Endodermal cell (in vitro differentiated cells): ENCODE data around the gene ANKS1B. TPM values are rescaled to one million over a fixed set of nuclear protein-coding genes. Genes with fewer than 3 reads are reported as not detected.
A peak's percentile ranks its signal among the peaks of the same experiment; 100 is the strongest.
"Not testable (repeated sequence)": the region's sequence is repeated elsewhere in the genome, so short reads cannot be mapped to it uniquely, and the experiment has no call there.

Experiments
- DNase-seq: peaks from one replicate; pipeline ENCODE4 v3.0.0-alpha.2; 2017
- H3K27ac ChIP-seq: 2 replicates; pipeline ENCODE4 v1.5.1; 2013; ENCODE audit warnings: mild to moderate bottlenecking, low read depth, low read length, moderate library complexity
- H3K27me3 ChIP-seq: 2 replicates; pipeline ENCODE4 v1.6.1; 2013; ENCODE audit warnings: mild to moderate bottlenecking, low read length, moderate library complexity; ENCODE audit not compliant: insufficient read depth, control insufficient read depth, poor library complexity, severe bottlenecking
- H3K36me3 ChIP-seq: 2 replicates; pipeline ENCODE4 v1.7.0; 2013; ENCODE audit warnings: mild to moderate bottlenecking, low read length, moderate library complexity; ENCODE audit not compliant: control insufficient read depth, insufficient read depth
- H3K4me1 ChIP-seq: one replicate; pipeline ENCODE4 v1.7.0; 2013; ENCODE audit warnings: low read length; ENCODE audit not compliant: control insufficient read depth, insufficient read depth
- H3K4me3 ChIP-seq: 2 replicates; pipeline ENCODE4 v1.5.1; 2013; ENCODE audit warnings: mild to moderate bottlenecking, low read length, moderate library complexity
- H3K9ac ChIP-seq: 2 replicates; pipeline ENCODE4 v1.6.1; 2013; ENCODE audit warnings: mild to moderate bottlenecking, low read length, moderate library complexity; ENCODE audit not compliant: poor library complexity, severe bottlenecking; ENCODE audit errors: extremely low read depth
- H3K9me3 ChIP-seq: 2 replicates; pipeline ENCODE4 v1.6.1; 2013; ENCODE audit warnings: mild to moderate bottlenecking, low read length, moderate library complexity; ENCODE audit not compliant: control insufficient read depth
- H3K27ac Mint-ChIP-seq: 2 replicates; pipeline ENCODE4 v1.8.0; 2020; ENCODE audit warnings: mixed read lengths
- H3K27me3 Mint-ChIP-seq: 2 replicates; pipeline ENCODE4 v1.8.0; 2021; ENCODE audit warnings: mild to moderate bottlenecking, mixed read lengths; ENCODE audit not compliant: insufficient read depth
- H3K36me3 Mint-ChIP-seq: 2 replicates; pipeline ENCODE4 v1.8.0; 2020; ENCODE audit warnings: low read depth, mixed read lengths
- H3K4me1 Mint-ChIP-seq: 2 replicates; pipeline ENCODE4 v1.8.0; 2020; ENCODE audit warnings: mixed read lengths
- H3K4me3 Mint-ChIP-seq: 2 replicates; pipeline ENCODE4 v1.8.0; 2020; ENCODE audit warnings: mild to moderate bottlenecking, moderate library complexity, mixed read lengths
- H3K9me3 Mint-ChIP-seq: 2 replicates; pipeline ENCODE4 v1.8.0; 2020; ENCODE audit warnings: mild to moderate bottlenecking, mixed read lengths
- CTCF ChIP-seq: fragments of 200-600 bp; sonication (generic); conservative IDR thresholded peaks from 2 replicates; pipeline ENCODE4 v1.5.0; 2021; ENCODE audit warnings: antibody characterized with exemption, mild to moderate bottlenecking
- WGBS, 2 experiments: methylation state at CpG; one replicate each; pipeline versions ENCODE4 v1.1.5 to v1.1.7; 2013; ENCODE audit warnings: missing lambda C conversion rate in 2 of 2, mixed read lengths in 1 of 2; ENCODE audit not compliant: insufficient coverage in 1 of 2, insufficient read length in 1 of 2; 5-methylcytosine and 5-hydroxymethylcytosine counted together
- total RNA-seq, 2 donors: library from RNA; stranded (reverse); fragmentation: NEBNext Ultra II Directional in 1 of 2; extraction: Animal tissue kit (Norgen Biotek cat#: 25700) in 1 of 2; gene quantifications; 2 replicates in 1 of 2; 3 replicates in 1 of 2; pipeline ENCODE4 v1.2.1, GENCODE V29; 2021

Gene ANKS1B
- total RNA-seq, 2 donors from 2014 or later, result 28.5 to 65.8 TPM

- Histone ChIP-seq H3K4me3 (no peak overlapping the region), H3K4me1 (no peaks in the 10 kb centered on the region), H3K27me3 (no peaks in the 10 kb centered on the region), H3K36me3 (no peaks in the 10 kb centered on the region), H3K9me3 (peaks cover 3% of the 10 kb centered on the region), H3K9ac (no peak overlapping the region), H3K27ac (no peak overlapping the region)
- Mint-ChIP-seq H3K27me3 (no peaks in the 10 kb centered on the region), H3K27ac (no peak overlapping the region), H3K36me3 (no peaks in the 10 kb centered on the region), H3K4me1 (no peaks in the 10 kb centered on the region), H3K9me3 (peaks cover 12% of the 10 kb centered on the region), H3K4me3 (no peak overlapping the region)
- no peak for TF ChIP-seq CTCF
- WGBS, 2 experiments, result 80 to 81% methylated on average over 1 of the region's 1 CpG
- DNase-seq, result no peak
Observed at GRCh38 chr12:99732131-99732530, 252.6 kb downstream of the ANKS1B start.

- no peaks in the 10 kb centered on the region for H3K36me3 ChIP-seq
- peaks cover 9% of the 10 kb centered on the region for H3K4me1 Mint-ChIP-seq
- H3K27ac Mint-ChIP-seq, result no peak overlapping the region
- TF ChIP-seq CTCF, result no peak
- DNase-seq, result peak; percentile 84
- H3K27me3 Mint-ChIP-seq, result no peaks in the 10 kb centered on the region
- 73 to 85% methylated on average over 3 to 8 of the region's 9 CpGs for WGBS, 2 experiments
- no peak overlapping the region for H3K27ac ChIP-seq
- peaks cover 3% of the 10 kb centered on the region for H3K36me3 Mint-ChIP-seq
- H3K27me3 ChIP-seq, result no peaks in the 10 kb centered on the region
- H3K4me3 ChIP-seq, result peak overlapping the region; percentile 35
- no peak overlapping the region for H3K4me3 Mint-ChIP-seq
- H3K9me3 Mint-ChIP-seq, result peaks cover 32% of the 10 kb centered on the region
- H3K9me3 ChIP-seq, result peaks cover 26% of the 10 kb centered on the region
- peaks cover 3% of the 10 kb centered on the region for H3K4me1 ChIP-seq
- H3K9ac ChIP-seq, result no peak overlapping the region
Observed at GRCh38 chr12:99722690-99723486, 261.8 kb downstream of the ANKS1B start.

GRCh38 chr12:99721715-99722275 lies 262.9 kb downstream of the ANKS1B start:
- TF ChIP-seq CTCF, result no peak

GRCh38 chr12:99720083-99720465 lies 264.7 kb downstream of the ANKS1B start:
- not testable (repeated sequence) for H3K4me1 ChIP-seq, DNase-seq, H3K27me3 Mint-ChIP-seq, H3K36me3 Mint-ChIP-seq, H3K27me3 ChIP-seq, H3K4me3 ChIP-seq, H3K36me3 ChIP-seq, H3K9ac ChIP-seq, H3K27ac ChIP-seq, H3K27ac Mint-ChIP-seq, H3K4me3 Mint-ChIP-seq
- Mint-ChIP-seq H3K9me3 (peaks cover 43% of the 10 kb centered on the region), H3K4me1 (peaks cover 28% of the 10 kb centered on the region)
- H3K9me3 ChIP-seq, result peaks cover 25% of the 10 kb centered on the region
- WGBS, 2 experiments, result 80 to 89% methylated on average over 1 to 4 of the region's 4 CpGs

More at GRCh38 chr12:99721715-99722275, 262.9 kb downstream of the ANKS1B start:
- no peak for DNase-seq
- H3K9ac ChIP-seq, result no peak overlapping the region
- H3K27me3 Mint-ChIP-seq, result no peaks in the 10 kb centered on the region
- no peak overlapping the region for H3K27ac Mint-ChIP-seq
- no peak overlapping the region for H3K4me3 Mint-ChIP-seq
- peak overlapping the region; percentile 35 for H3K4me3 ChIP-seq
- H3K4me1 Mint-ChIP-seq, result peaks cover 15% of the 10 kb centered on the region
- no peaks in the 10 kb centered on the region for H3K27me3 ChIP-seq
- WGBS, 2 experiments, result 91 to 94% methylated on average over 2 of the region's 2 CpGs
- H3K36me3 Mint-ChIP-seq, result peaks cover 3% of the 10 kb centered on the region
- no peak overlapping the region for H3K27ac ChIP-seq
- H3K4me1 ChIP-seq, result peaks cover 3% of the 10 kb centered on the region
- no peaks in the 10 kb centered on the region for H3K36me3 ChIP-seq
- H3K9me3 ChIP-seq, result peaks cover 26% of the 10 kb centered on the region
- H3K9me3 Mint-ChIP-seq, result peaks cover 28% of the 10 kb centered on the region

GRCh38 chr12:99719411-99720082 lies 265.2 kb downstream of the ANKS1B start:
- Mint-ChIP-seq H3K4me1 (peaks cover 28% of the 10 kb centered on the region), H3K9me3 (peaks cover 42% of the 10 kb centered on the region)
- not testable (repeated sequence) for H3K36me3 ChIP-seq, H3K27me3 Mint-ChIP-seq, H3K27ac ChIP-seq, H3K9ac ChIP-seq, H3K36me3 Mint-ChIP-seq, H3K27ac Mint-ChIP-seq, H3K4me1 ChIP-seq, DNase-seq, H3K4me3 Mint-ChIP-seq, H3K4me3 ChIP-seq, H3K27me3 ChIP-seq
- 75 to 88% methylated on average over 5 to 8 of the region's 8 CpGs for WGBS, 2 experiments
- H3K9me3 ChIP-seq, result peaks cover 21% of the 10 kb centered on the region
